Astrocyte of the cerebellum (primary cell): ENCODE measurements around the gene BMP4.

Source experiments
- DNase-seq: peaks from one replicate; pipeline ENCODE4 v3.0.0-alpha.2; 2011; ENCODE audit warnings: low read depth
- H3K4me3 ChIP-seq: 2 replicates; pipeline ENCODE4 v1.5.1; 2011; ENCODE audit warnings: mild to moderate bottlenecking, low read depth, low read length, moderate library complexity
- CTCF ChIP-seq: IDR thresholded peaks from 2 replicates; pipeline ENCODE4 v1.5.1; 2012; ENCODE audit warnings: low read length, low read depth, moderate library complexity, mild to moderate bottlenecking; ENCODE audit errors: missing control alignments
- in situ Hi-C: cut with HindIII; loops from 2 replicates; pipeline ENCODE4 v1.10.0; 2017; ENCODE audit warnings: low sequenced_read_pairs

The BMP4 gene

GRCh38 chr14:53902307-53902706 lies 54.3 kb downstream of the BMP4 start:
- no peak overlapping the region for H3K4me3 ChIP-seq
- in situ Hi-C loops, result no loop called here
- TF ChIP-seq CTCF, result no peak
- no peak for DNase-seq

DNA sequence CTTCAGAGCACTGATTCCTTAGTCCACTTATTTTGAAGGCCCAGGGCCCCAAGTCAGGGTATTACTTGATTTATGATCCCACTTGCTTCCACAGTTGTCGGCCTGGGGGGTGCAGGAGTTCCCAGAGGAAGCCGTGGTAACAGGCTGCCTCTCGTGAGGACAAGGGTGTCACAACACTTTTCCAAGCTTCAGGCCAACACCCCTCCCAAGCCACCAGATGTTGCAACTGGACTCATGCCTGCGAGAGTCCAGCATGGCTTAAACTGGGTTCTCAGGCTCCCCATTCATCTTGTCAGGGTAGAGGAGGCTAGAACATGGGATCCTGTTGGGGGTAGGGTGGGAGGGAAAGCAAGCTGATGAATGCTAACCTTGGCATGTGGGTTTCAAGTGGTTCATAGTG lies 56.1 kb downstream of the BMP4 start:
- TF ChIP-seq CTCF, result no peak
- H3K4me3 ChIP-seq, result no peak overlapping the region
- in situ Hi-C loops, result no loop called here
- DNase-seq, result no peak
